SU-DHL-6 (cell line): Measurements from ENCODE around the gene CNTROB.

ENCODE experiments used
- CTCF ChIP-seq: fragments of 200-600 bp; sonication (generic); IDR thresholded peaks from one replicate; pipeline ENCODE4 v1.5.1; 2017; ENCODE audit warnings: antibody characterized with exemption, mild to moderate bottlenecking, low read length, moderate library complexity; ENCODE audit not compliant: insufficient read depth, poor library complexity, severe bottlenecking
- EZH2phosphoT487 ChIP-seq: fragments of 200-600 bp; sonication (generic), shearing (Covaris generic); conservative IDR thresholded peaks from 2 replicates; pipeline ENCODE4 v1.6.1; 2018; ENCODE audit warnings: mild to moderate bottlenecking, antibody characterized with exemption, low read length, moderate library complexity, mixed read lengths

DNA sequence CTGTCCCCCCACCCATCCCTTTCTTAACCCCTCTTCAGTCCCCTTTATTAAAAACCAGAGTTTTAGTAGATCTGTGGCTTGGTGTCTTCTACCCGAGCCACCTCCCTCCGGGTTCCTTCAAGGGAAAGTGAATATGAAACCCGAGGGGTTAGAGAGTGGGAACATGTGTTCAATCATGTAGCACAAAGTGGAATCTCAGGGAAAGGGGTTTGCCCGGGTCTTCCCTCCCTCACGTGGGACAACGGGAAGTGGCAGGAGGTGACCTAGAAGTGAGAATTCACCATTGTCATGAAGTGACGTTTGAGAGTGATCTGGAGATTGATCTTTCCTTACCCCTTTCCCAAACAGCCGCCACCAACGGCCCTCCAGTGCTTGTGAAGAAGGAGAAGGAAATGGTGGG, 20.9 kb upstream of the CNTROB start:
- no peak for TF ChIP-seq CTCF
- TF ChIP-seq EZH2phosphoT487, result no peak
